Measurements from ENCODE around the gene DIABLO. TPM values are rescaled to one million over a fixed set of nuclear protein-coding genes. Genes with fewer than 3 reads are reported as not detected.

Gene DIABLO
- total RNA-seq, 1 donor from 2014 or later = 54.8 TPM

DNA sequence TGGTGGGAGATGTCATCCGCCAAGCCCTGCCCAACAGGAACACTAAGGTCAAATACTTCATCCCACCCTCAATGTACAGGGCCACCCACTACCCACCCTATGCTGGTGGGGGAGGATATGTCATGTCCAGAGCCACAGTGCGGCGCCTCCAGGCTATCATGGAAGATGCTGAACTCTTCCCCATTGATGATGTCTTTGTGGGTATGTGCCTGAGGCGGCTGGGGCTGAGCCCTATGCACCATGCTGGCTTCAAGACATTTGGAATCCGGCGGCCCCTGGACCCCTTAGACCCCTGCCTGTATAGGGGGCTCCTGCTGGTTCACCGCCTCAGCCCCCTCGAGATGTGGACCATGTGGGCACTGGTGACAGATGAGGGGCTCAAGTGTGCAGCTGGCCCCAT lies 18.9 kb downstream of the DIABLO start:
- no peak for DNase-seq (ENCODE audit: low spot score in 2 of 2)
- Histone ChIP-seq H3K9me3 (no peaks in the 10 kb centered on the region), H3K36me3 (peaks cover 39 to 53% of the 10 kb centered on the region in 2 donors), H3K4me1 (peaks cover 5 to 10% of the 10 kb centered on the region in 2 donors), H3K27me3 (no peaks in the 10 kb centered on the region), H3K27ac (no peak overlapping the region), H3K4me3 (no peak overlapping the region)
- intact Hi-C loops (cut with DNase I) = no loop called here
- TF ChIP-seq, protein P1, sequence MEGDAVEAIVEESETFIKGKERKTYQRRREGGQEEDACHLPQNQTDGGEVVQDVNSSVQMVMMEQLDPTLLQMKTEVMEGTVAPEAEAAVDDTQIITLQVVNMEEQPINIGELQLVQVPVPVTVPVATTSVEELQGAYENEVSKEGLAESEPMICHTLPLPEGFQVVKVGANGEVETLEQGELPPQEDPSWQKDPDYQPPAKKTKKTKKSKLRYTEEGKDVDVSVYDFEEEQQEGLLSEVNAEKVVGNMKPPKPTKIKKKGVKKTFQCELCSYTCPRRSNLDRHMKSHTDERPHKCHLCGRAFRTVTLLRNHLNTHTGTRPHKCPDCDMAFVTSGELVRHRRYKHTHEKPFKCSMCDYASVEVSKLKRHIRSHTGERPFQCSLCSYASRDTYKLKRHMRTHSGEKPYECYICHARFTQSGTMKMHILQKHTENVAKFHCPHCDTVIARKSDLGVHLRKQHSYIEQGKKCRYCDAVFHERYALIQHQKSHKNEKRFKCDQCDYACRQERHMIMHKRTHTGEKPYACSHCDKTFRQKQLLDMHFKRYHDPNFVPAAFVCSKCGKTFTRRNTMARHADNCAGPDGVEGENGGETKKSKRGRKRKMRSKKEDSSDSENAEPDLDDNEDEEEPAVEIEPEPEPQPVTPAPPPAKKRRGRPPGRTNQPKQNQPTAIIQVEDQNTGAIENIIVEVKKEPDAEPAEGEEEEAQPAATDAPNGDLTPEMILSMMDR (IDR thresholded peaks at IDR 0.05) = no peak

DNA sequence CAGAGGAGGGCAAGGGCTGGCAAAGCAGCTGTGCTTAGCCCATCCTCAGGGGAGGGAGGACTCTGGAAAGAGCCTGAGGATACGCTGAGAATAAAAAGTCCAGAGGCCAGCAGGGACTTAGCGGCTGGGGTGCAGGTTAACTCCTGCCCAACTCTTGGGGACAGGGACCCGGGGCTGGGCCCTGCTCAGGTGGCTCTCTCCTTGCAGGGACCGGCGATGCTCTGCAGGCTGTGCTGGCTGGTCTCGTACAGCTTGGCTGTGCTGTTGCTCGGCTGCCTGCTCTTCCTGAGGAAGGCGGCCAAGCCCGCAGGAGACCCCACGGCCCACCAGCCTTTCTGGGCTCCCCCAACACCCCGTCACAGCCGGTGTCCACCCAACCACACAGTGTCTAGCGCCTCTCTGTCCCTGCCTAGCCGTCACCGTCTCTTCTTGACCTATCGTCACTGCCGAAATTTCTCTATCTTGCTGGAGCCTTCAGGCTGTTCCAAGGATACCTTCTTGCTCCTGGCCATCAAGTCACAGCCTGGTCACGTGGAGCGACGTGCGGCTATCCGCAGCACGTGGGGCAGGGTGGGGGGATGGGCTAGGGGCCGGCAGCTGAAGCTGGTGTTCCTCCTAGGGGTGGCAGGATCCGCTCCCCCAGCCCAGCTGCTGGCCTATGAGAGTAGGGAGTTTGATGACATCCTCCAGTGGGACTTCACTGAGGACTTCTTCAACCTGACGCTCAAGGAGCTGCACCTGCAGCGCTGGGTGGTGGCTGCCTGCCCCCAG lies 19.6 kb downstream of the DIABLO start:
- no peak for DNase-seq (ENCODE audit: low spot score in 2 of 2)
- Histone ChIP-seq H3K4me1 (peaks cover 5 to 10% of the 10 kb centered on the region in 2 donors), H3K27me3 (no peaks in the 10 kb centered on the region), H3K36me3 (peaks cover 32 to 47% of the 10 kb centered on the region in 2 donors), H3K27ac (no peak overlapping the region), H3K4me3 (no peak overlapping the region), H3K9me3 (no peaks in the 10 kb centered on the region)
- TF ChIP-seq, protein P1 (IDR thresholded peaks at IDR 0.05) = no peak
- intact Hi-C loops (cut with DNase I) = no loop called here

DNA sequence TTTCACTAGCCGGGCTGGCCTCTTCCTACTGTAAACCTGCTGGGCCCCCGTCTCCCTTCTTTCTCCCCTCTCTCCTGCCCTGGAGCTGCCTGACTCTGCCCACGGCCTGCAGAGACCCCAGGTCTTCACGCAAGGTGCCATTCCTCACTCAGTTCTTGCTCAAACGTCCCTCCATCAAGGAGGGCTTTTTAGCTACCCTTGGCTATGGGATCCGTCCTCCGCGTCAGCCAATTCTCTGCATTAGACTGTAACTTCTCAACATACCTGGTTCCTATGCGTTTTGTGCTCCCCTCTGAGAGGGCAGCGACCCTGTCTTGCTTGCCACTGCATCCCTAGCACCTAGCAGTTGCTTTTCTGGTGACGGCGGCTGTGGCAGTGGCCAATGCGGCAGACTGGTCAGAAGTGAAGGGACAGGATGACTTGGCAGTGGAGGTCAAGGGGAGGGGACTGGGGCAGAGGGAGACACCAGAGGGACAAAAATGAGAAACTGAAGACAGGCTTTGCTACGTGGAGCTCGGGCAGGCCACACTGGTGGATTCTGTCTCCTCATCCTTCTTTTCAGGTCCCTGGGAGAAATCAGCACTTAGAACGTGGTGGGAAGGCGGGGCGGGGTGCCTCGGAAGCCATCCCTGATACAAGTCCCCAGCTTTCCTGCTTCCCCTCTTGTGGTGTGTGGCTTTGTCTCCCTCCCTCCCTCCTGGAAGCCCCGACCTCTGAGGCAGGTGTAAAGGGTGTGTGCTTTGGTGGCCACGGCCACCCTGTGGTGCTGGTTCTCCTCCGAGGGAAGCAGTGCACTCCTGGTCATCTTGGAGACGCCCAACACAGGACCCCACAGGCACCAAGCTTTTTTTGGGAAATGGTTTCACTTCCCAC lies 20.6 kb downstream of the DIABLO start:
- H3K9me3 ChIP-seq = no peaks in the 10 kb centered on the region
- TF ChIP-seq, protein P1 (IDR thresholded peaks at IDR 0.05) = no peak
- no peak for DNase-seq (ENCODE audit: low spot score in 2 of 2)
- intact Hi-C loops (cut with DNase I) = no loop called here
- peaks cover 5 to 10% of the 10 kb centered on the region in 2 donors for H3K4me1 ChIP-seq
- no peaks in the 10 kb centered on the region for H3K27me3 ChIP-seq
- peaks cover 24 to 37% of the 10 kb centered on the region in 2 donors for H3K36me3 ChIP-seq
- H3K27ac ChIP-seq = no peak overlapping the region
- H3K4me3 ChIP-seq = no peak overlapping the region

DNA sequence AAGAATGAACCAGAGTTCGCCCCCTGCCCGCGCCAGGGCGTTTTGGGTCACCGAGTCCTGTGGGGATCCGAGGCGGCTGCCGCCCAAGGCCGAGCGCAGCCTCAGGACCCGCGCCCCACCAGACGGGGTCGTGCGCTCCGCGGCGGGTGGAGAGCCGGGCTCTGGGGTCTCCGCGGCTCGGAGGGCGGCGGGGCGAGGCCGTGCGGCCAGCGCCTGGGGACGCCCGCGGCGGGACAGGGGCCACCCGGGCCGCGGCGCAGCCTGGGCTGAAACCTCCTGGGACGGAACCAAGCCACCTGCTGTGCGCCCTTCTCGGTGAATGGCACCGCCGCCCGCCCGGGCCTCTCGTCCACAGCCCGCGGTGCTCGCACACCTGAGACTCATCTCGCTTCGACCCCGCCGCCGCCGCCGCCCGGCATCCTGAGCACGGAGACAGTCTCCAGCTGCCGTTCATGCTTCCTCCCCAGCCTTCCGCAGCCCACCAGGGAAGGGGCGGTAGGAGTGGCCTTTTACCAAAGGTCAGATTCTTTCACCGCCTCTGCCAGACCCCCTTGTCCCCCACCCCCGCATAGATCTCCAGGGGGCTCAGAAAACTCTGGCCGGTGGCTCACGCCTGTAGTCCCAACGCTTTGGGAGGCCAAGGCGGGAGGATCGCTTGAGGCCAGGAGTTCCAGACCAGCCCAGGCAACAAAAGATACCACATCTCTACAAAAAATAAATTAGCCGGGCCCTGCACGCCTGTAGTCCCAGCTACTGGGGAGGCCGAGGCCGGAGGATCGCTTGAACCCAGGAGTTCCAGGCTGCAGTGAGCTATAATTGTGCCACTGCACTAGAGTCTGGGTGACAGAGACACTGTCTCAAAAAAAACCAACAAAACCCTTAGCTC lies 21.4 kb downstream of the DIABLO start:
- intact Hi-C loops (cut with DNase I) = no loop called here
- Histone ChIP-seq H3K27ac (no peak overlapping the region), H3K36me3 (peaks cover 17 to 29% of the 10 kb centered on the region in 2 donors), H3K27me3 (no peaks in the 10 kb centered on the region), H3K4me3 (peak overlapping the region; percentile 67 to 78), H3K4me1 (peaks cover 5 to 10% of the 10 kb centered on the region in 2 donors), H3K9me3 (no peaks in the 10 kb centered on the region)
- DNase-seq (ENCODE audit: low spot score in 2 of 2) = peak in 1 of 2 donors; percentile 58
- TF ChIP-seq, protein P1 (IDR thresholded peaks at IDR 0.05) = no peak

Measured in ascending aorta (tissue), 2 donors.